Measurements from ENCODE around the gene TXNDC17. TPM values are rescaled to one million over a fixed set of nuclear protein-coding genes. Genes with fewer than 3 reads are reported as not detected.

Gene TXNDC17
- total and polyA plus RNA-seq, 2 of the 4 experiments (the other 2 are of a cell fraction), result 45.0 to 494 TPM

GRCh38 chr17:6599364-6599763, 41.5 kb upstream of the TXNDC17 start:
- no peaks in the 10 kb centered on the region for H4K20me1 ChIP-seq (ENCODE audit: insufficient read depth, low read length)
- H3K9me3 ChIP-seq (ENCODE audit: control insufficient read depth, insufficient read depth, low read length), result no peaks in the 10 kb centered on the region
- H3K36me3 ChIP-seq (ENCODE audit: control insufficient read depth, insufficient read depth, low read length), result peaks cover 27% of the 10 kb centered on the region
- ChIA-PET POLR2A (ENCODE audit: unreplicated experiment) (no interaction called here), CTCF (interaction anchor here (0.6 kb wide), 1 partner anchor 16 kb away, joined by 5 read pairs; no protein-coding TSS in a partner anchor)
- H2BK5ac ChIP-seq (ENCODE audit: low read depth, low read length, poor library complexity, severe bottlenecking), result no peak overlapping the region
- H3K4me3 ChIP-seq (ENCODE audit: insufficient read depth, low read depth, low read length), result no peak overlapping the region
- no peak overlapping the region for H2AFZ ChIP-seq (replicated peaks; ENCODE audit: low read length, poor library complexity)
- no peak for TF ChIP-seq SMC3 (IDR thresholded peaks at IDR 0.05; ENCODE audit: low read depth, low read length)
- TF ChIP-seq ELK1 (IDR thresholded peaks at IDR 0.05; ENCODE audit: borderline replicate concordance, low read depth, low read length), result no peak
- 0 out of 2 replicates have a peak, but pooled peaks have one; percentile 35 for TF ChIP-seq NFE2L2 (IDR thresholded peaks at IDR 0.05; ENCODE audit: low read depth, low read length)
- no peak for TF ChIP-seq POLR2A (IDR thresholded peaks at IDR 0.05; ENCODE audit: low read depth, low read length)
- TF ChIP-seq FOS (IDR thresholded peaks at IDR 0.05; ENCODE audit: low read depth, low read length), result no peak
- no peak for TF ChIP-seq RFX5 (IDR thresholded peaks at IDR 0.05; ENCODE audit: low read depth, low read length)
- no peak for TF ChIP-seq MAZ (IDR thresholded peaks at IDR 0.05; ENCODE audit: borderline replicate concordance, low read depth, low read length)
- intact Hi-C loops (cut with micrococcal nuclease), result no loop called here
- H3K14ac ChIP-seq (replicated peaks; ENCODE audit: low read depth, low read length), result no peak overlapping the region
- no peak overlapping the region for H3K4ac ChIP-seq (ENCODE audit: low read depth, low read length)
- no peak overlapping the region for H3K56ac ChIP-seq (ENCODE audit: extremely low read depth, insufficient read depth, low read length)
- H2BK15ac ChIP-seq (ENCODE audit: low read depth, low read length), result no peak overlapping the region
- no peak overlapping the region for H3K27ac ChIP-seq (ENCODE audit: insufficient read depth, low read length)
- no peak overlapping the region for H2AK9ac ChIP-seq (replicated peaks; ENCODE audit: low read depth, low read length, poor library complexity)
- H2BK20ac ChIP-seq (ENCODE audit: low read depth, low read length), result no peak overlapping the region
- H2AK5ac ChIP-seq (ENCODE audit: low read depth, low read length), result no peak overlapping the region
- no peak overlapping the region for H3K9ac ChIP-seq (ENCODE audit: low read depth, low read length)
- no peak overlapping the region for H4K5ac ChIP-seq (ENCODE audit: low read depth, low read length)
- H3K18ac ChIP-seq (ENCODE audit: low read depth, low read length), result no peak overlapping the region
- H3K79me1 ChIP-seq (ENCODE audit: low read depth in 1 of 2, low read length in 2 of 2), result peaks cover 8 to 28% of the 10 kb centered on the region in 2 experiments; a peak in 3 of 4 replicates
- H3K27me3 ChIP-seq (ENCODE audit: control insufficient read depth, insufficient read depth, low read length), result no peaks in the 10 kb centered on the region
- no peak overlapping the region for H4K8ac ChIP-seq (ENCODE audit: low read depth in 2 of 2, low read length in 2 of 2)
- no peak overlapping the region for H3K4me2 ChIP-seq (ENCODE audit: low read depth, low read length)
- dilution Hi-C loops (cut with HindIII; ENCODE audit: low sequenced_read_pairs, unreplicated experiment), result no loop called here
- in situ Hi-C loops (cut with MboI; ENCODE audit: low sequenced_read_pairs), result no loop called here
- DNase-seq (peak; percentile 13), ATAC-seq (ENCODE audit: low read depth) (peak; percentile 34; the same call in 1 of the 2 replicates)
- H3K9me1 ChIP-seq (ENCODE audit: insufficient read depth, low read length), result no peaks in the 10 kb centered on the region
- BruUV-seq (replicated peaks), result no TSS peak
- no peak overlapping the region for H3K23ac ChIP-seq (ENCODE audit: low read depth, low read length)
- no peak overlapping the region for H2BK120ac ChIP-seq (ENCODE audit: low read depth, low read length)
- H3K4me1 ChIP-seq (ENCODE audit: control insufficient read depth, insufficient read depth, low read length), result peaks cover 1% of the 10 kb centered on the region; the same call in 1 of the 2 replicates
- H4K91ac ChIP-seq (ENCODE audit: insufficient read depth, low read depth, low read length), result no peak overlapping the region

All from IMR-90 (cell line).